ENCODE results near the gene IGSF23. TPM values are rescaled to one million over a fixed set of nuclear protein-coding genes. Genes with fewer than 3 reads are reported as not detected.

IGSF23 gene
- total RNA-seq, 4 donors from 2014 or later = not detected

DNA sequence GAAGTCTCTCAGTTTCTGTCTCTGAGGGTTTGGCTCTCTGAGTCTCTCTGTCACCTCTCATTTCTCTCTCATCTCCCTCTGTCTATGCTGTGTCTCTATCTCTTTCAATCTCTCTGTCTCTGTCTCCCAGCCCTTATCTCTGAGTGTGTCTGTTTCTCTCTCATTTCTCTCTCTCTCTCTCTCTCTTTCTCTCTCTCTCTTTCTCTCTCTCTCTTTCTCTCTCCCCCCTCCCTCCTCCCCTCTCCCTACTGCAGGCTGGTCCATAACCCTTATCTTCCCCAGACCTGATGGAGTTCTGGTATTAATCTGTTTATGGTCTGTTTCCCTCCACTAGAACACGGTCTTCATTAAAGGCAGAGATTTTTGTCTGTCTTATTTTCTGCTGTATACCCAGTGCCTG, 29.0 kb downstream of the IGSF23 start:
- DNase-seq = no peak
- H3K36me3 ChIP-seq = no peaks in the 10 kb centered on the region
- peaks cover 28% of the 10 kb centered on the region in 2 donors for H3K4me1 ChIP-seq
- H3K27ac ChIP-seq = no peak overlapping the region
- H3K9me3 ChIP-seq = no peaks in the 10 kb centered on the region
- in situ Hi-C loops (cut with MboI; ENCODE audit: low sequenced_read_pairs in 4 of 4) = no loop called here
- no peak for ATAC-seq
- no peak overlapping the region for H3K4me3 ChIP-seq
- no peak for TF ChIP-seq POLR2A (IDR thresholded peaks at IDR 0.05)
- TF ChIP-seq, protein P1, sequence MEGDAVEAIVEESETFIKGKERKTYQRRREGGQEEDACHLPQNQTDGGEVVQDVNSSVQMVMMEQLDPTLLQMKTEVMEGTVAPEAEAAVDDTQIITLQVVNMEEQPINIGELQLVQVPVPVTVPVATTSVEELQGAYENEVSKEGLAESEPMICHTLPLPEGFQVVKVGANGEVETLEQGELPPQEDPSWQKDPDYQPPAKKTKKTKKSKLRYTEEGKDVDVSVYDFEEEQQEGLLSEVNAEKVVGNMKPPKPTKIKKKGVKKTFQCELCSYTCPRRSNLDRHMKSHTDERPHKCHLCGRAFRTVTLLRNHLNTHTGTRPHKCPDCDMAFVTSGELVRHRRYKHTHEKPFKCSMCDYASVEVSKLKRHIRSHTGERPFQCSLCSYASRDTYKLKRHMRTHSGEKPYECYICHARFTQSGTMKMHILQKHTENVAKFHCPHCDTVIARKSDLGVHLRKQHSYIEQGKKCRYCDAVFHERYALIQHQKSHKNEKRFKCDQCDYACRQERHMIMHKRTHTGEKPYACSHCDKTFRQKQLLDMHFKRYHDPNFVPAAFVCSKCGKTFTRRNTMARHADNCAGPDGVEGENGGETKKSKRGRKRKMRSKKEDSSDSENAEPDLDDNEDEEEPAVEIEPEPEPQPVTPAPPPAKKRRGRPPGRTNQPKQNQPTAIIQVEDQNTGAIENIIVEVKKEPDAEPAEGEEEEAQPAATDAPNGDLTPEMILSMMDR (IDR thresholded peaks at IDR 0.05 in 4 of 5, conservative IDR thresholded peaks at IDR 0.05 in 1 of 5) = no peak
- no peaks in the 10 kb centered on the region for H3K27me3 ChIP-seq
- intact Hi-C loops (cut with DNase I; ENCODE audit: low total_unique reads) = loop anchor here (5.0 kb wide), 2 partner anchors 55 to 815 kb away; partner anchors contain the start of gene ZNF283

DNA sequence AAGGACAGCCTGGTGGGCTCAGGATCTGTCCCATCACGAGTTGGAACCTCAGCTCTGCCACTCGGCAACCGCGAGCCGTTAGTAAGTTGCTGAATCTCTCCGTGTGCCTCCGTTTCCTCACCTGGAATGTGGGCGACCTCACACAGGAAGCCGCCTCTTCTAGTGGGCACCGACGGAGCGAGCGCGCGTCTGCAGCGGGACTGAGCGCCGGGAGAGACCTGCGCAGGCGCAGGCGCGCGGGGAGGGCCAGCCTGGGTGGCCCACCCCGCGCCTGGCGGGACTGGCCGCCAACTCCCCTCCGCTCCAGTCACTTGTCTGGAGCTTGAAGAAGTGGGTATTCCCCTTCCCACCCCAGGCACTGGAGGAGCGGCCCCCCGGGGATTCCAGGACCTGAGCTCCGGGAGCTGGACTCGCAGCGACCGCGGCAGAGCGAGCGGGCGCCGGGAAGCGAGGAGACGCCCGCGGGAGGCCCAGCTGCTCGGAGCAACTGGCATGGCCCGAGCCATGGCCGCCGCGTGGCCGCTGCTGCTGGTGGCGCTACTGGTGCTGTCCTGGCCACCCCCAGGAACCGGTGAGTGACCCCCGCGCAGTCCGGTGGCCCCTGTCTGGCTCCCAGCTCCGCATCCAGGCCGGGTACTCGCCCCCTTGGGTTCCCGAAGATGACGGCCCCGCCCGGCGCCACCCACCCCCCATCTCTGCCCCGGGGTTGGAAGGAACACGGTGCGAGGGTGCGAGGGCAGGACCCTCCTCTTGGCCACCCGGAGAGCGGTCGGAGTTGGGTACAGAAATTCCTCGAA, 30.4 kb downstream of the IGSF23 start, which contains the start of gene PVR:
Gene PVR (plus strand): TSS at position 306 of the 797 bp plus-strand sequence. CDS start 187 bp downstream, at position 493.
- ATAC-seq = peak; percentile 72 to 76
- peak; percentile 84 to 86 for TF ChIP-seq POLR2A (IDR thresholded peaks at IDR 0.05)
- TF ChIP-seq, protein P1 (IDR thresholded peaks at IDR 0.05 in 4 of 5, conservative IDR thresholded peaks at IDR 0.05 in 1 of 5) = peak in 1 of 5 experiments; percentile 13
- intact Hi-C loops (cut with DNase I; ENCODE audit: low total_unique reads) (loop anchor here (5.0 kb wide), 2 partner anchors 57 to 817 kb away; partner anchors contain the start of gene ZNF283), in situ Hi-C loops (cut with MboI; ENCODE audit: low sequenced_read_pairs in 4 of 4) (no loop called here)
- Histone ChIP-seq H3K9me3 (no peaks in the 10 kb centered on the region), H3K4me3 (peak within 1 kb of the TSS; percentile 75 to 98 (median 92)), H3K36me3 (no peaks in the 10 kb centered on the region), H3K4me1 (peaks cover 41 to 42% of the 10 kb centered on the region in 2 donors), H3K27ac (peak within 1 kb of the TSS; percentile 88 to 97 (median 95)), H3K27me3 (no peaks in the 10 kb centered on the region)
- peak; percentile 45 to 72 for DNase-seq

DNA sequence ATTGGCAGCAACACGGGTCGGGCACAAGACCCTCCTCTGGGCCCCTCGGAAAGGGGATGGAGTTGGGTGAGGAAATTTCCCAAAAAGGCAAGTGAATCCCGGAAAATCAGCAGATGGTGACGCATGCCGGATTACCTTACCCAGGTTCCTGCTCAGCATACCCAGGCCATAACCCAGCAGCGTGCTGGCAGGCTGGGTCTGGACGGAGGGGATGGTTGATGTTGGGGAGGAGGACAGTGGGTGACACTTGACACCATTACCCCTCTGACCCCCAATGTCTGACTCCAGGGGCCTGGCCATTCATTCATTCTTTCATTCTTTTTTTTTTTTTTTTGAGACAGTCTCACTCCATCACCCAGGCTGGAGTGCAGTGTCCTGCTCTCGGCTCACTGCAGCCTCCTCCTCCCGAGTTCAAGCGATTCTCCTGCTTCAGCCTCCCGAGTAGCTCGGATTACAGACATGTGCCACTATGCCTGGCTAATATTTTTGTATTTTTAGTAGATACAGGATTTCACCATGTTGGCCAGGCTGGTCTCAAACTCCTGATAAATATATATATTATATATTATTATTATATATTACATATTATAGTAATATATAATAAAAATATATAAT, 31.1 kb downstream of the IGSF23 start:
- H3K27ac ChIP-seq = peak overlapping the region; percentile 88 to 97 (median 95)
- in situ Hi-C loops (cut with MboI; ENCODE audit: low sequenced_read_pairs in 4 of 4) = no loop called here
- intact Hi-C loops (cut with DNase I; ENCODE audit: low total_unique reads) = loop anchor here (5.0 kb wide), 2 partner anchors 57 to 817 kb away; partner anchors contain the start of gene ZNF283
- H3K9me3 ChIP-seq = no peaks in the 10 kb centered on the region
- H3K4me1 ChIP-seq = peaks cover 46 to 47% of the 10 kb centered on the region in 2 donors
- H3K4me3 ChIP-seq = peak overlapping the region; percentile 75 to 98 (median 92)
- ATAC-seq (peak; percentile 50 to 51), DNase-seq (peak; percentile 9 to 17)
- peak in 1 of 2 donors; percentile 12 for TF ChIP-seq POLR2A (IDR thresholded peaks at IDR 0.05)
- TF ChIP-seq, protein P1 (IDR thresholded peaks at IDR 0.05 in 4 of 5, conservative IDR thresholded peaks at IDR 0.05 in 1 of 5) = no peak
- H3K36me3 ChIP-seq = no peaks in the 10 kb centered on the region
- no peaks in the 10 kb centered on the region for H3K27me3 ChIP-seq

DNA sequence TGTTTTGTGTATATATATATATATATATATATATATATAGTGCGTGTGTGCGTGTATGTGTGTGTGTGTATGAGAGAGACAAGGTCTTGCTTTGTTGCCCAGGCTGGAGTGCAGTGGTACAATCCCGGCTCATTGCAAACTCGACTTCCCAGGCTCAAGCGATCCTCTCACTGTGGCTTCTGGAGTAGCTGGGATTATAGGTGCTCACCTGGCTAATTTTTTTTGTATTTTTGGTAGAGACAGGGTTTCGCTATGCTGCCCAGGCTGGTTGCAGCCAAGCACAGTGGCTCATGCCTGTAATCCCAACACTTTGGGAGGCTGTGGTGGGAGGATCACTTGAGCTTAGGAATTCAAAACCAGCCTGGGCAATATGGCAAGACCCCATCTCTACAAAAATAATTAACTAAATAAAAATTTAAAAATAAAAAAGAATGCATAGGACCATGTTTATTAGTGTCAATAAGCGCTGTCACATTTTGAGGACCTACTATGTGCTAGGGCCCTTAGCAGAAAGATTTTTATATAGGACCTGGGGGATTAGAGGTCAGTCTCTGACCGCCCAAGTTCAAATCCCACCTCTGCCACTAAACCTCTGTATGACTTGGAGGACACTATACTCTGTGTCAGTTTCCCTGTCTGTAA, 32.2 kb downstream of the IGSF23 start:
- TF ChIP-seq, protein P1 (IDR thresholded peaks at IDR 0.05 in 4 of 5, conservative IDR thresholded peaks at IDR 0.05 in 1 of 5) = no peak
- no peak for TF ChIP-seq POLR2A (IDR thresholded peaks at IDR 0.05)
- DNase-seq (no peak), ATAC-seq (no peak)
- peaks cover 0 to 10% of the 10 kb centered on the region in 2 donors for H3K36me3 ChIP-seq
- H3K27ac ChIP-seq = peak overlapping the region; percentile 3 to 83 (median 58)
- no peaks in the 10 kb centered on the region for H3K27me3 ChIP-seq
- intact Hi-C loops (cut with DNase I; ENCODE audit: low total_unique reads) (no loop called here), in situ Hi-C loops (cut with MboI; ENCODE audit: low sequenced_read_pairs in 4 of 4) (no loop called here)
- no peaks in the 10 kb centered on the region for H3K9me3 ChIP-seq
- H3K4me1 ChIP-seq = peaks cover 43 to 46% of the 10 kb centered on the region in 2 donors
- H3K4me3 ChIP-seq = no peak overlapping the region

All from gastrocnemius medialis (tissue), 4 donors.